Thoracic aorta (tissue), 2 donors: ENCODE measurements around the gene ZNF74. TPM values are rescaled to one million over a fixed set of nuclear protein-coding genes. Genes with fewer than 3 reads are reported as not detected.
A peak's percentile ranks its signal among the peaks of the same experiment; 100 is the strongest.

Experiments used
- ATAC-seq: fragments of 150-250 bp; one replicate; pipeline ENCODE4 v1.8.0; 2017; ENCODE audit warnings: low read depth; ENCODE audit not compliant: insufficient number of reproducible peaks, low FRiP score
- DNase-seq: peaks from one replicate; pipeline ENCODE4 v3.0.0-alpha.2; 2020; ENCODE audit warnings: low spot score
- H3K27ac ChIP-seq, 2 donors: fragments of 200-600 bp; sonication (generic); 1 replicate in 1 of 2; 2 replicates in 1 of 2; pipeline ENCODE4 v1.5.1; 2016; ENCODE audit warnings: mild to moderate bottlenecking in 2 of 2, moderate library complexity in 2 of 2
- H3K27me3 ChIP-seq: fragments of 200-600 bp; sonication (generic); replicated peaks from 2 replicates; pipeline ENCODE4 v1.6.0; 2016; ENCODE audit warnings: mild to moderate bottlenecking; ENCODE audit not compliant: insufficient read depth
- H3K36me3 ChIP-seq: fragments of 200-600 bp; sonication (generic); one replicate; pipeline ENCODE4 v1.5.1; 2016
- H3K4me1 ChIP-seq, 2 donors: fragments of 200-600 bp; sonication (generic); 1 replicate in 1 of 2; 2 replicates in 1 of 2; pipeline versions ENCODE4 v1.5.1 to v1.6.0; 2016; ENCODE audit warnings: low read depth in 2 of 2, mild to moderate bottlenecking in 1 of 2; ENCODE audit not compliant: control insufficient read depth in 1 of 2
- H3K4me3 ChIP-seq: fragments of 200-600 bp; sonication (generic); 2 replicates; pipeline ENCODE4 v1.5.1; 2016; ENCODE audit warnings: mild to moderate bottlenecking
- H3K9me3 ChIP-seq: fragments of 200-600 bp; sonication (generic); 2 replicates; pipeline ENCODE4 v1.5.1; 2016
- CTCF ChIP-seq: fragments of 200-600 bp; sonication (generic); IDR thresholded peaks from one replicate; pipeline ENCODE4 v1.5.1; 2019; ENCODE audit warnings: antibody characterized with exemption
- total RNA-seq, 2 donors: library from RNA; depleted of rRNA; stranded (reverse); fragments of >200 nt; gene quantifications; one replicate each; pipeline versions ENCODE4 v1.1.0 to v1.2.3, GENCODE V29; 2016

ZNF74 gene
- total RNA-seq, 2 donors from 2014 or later = 8.5 to 13.8 TPM

- Histone ChIP-seq H3K4me3 (peak overlapping the region; percentile 74), H3K27me3 (no peaks in the 10 kb centered on the region), H3K27ac (no peak overlapping the region), H3K4me1 (peaks cover 3 to 40% of the 10 kb centered on the region in 2 donors), H3K36me3 (no peaks in the 10 kb centered on the region), H3K9me3 (no peaks in the 10 kb centered on the region)
- no peak for TF ChIP-seq CTCF
- ATAC-seq = no peak
- no peak for DNase-seq
Measured at GRCh38 chr22:20435436-20436306, 41.7 kb downstream of the ZNF74 start.

- Histone ChIP-seq H3K27me3 (no peaks in the 10 kb centered on the region), H3K9me3 (no peaks in the 10 kb centered on the region), H3K4me1 (peaks cover 3 to 34% of the 10 kb centered on the region in 2 donors), H3K36me3 (no peaks in the 10 kb centered on the region), H3K4me3 (peak overlapping the region; percentile 74), H3K27ac (peak overlapping the region; percentile 69 to 79)
- no peak for DNase-seq
- no peak for TF ChIP-seq CTCF
- no peak for ATAC-seq
Measured at GRCh38 chr22:20436307-20436767, 42.4 kb downstream of the ZNF74 start.

GRCh38 chr22:20436768-20437612, 43.0 kb downstream of the ZNF74 start:
- Histone ChIP-seq H3K36me3 (no peaks in the 10 kb centered on the region), H3K27ac (peak overlapping the region; percentile 69 to 79), H3K4me3 (peak overlapping the region; percentile 74), H3K27me3 (no peaks in the 10 kb centered on the region), H3K4me1 (peaks cover 3 to 28% of the 10 kb centered on the region in 2 donors), H3K9me3 (no peaks in the 10 kb centered on the region)
- DNase-seq (no peak), ATAC-seq (no peak)
- no peak for TF ChIP-seq CTCF

GRCh38 chr22:20437613-20438426, 43.9 kb downstream of the ZNF74 start, which contains the start of gene SCARF2:
SCARF2 (minus strand) TSS chr22:20437825; CDS start chr22:20437754, 71 bp downstream.
- H3K27ac ChIP-seq = peak within 1 kb of the TSS; percentile 91 to 95
- H3K36me3 ChIP-seq = no peaks in the 10 kb centered on the region
- H3K4me3 ChIP-seq = peak within 1 kb of the TSS; percentile 74
- no peaks in the 10 kb centered on the region for H3K9me3 ChIP-seq
- DNase-seq = no peak
- no peak for TF ChIP-seq CTCF
- H3K27me3 ChIP-seq = no peaks in the 10 kb centered on the region
- peak; percentile 57 for ATAC-seq
- peaks cover 3 to 28% of the 10 kb centered on the region in 2 donors for H3K4me1 ChIP-seq
